HL-60/S4 (cell line): Measurements from ENCODE around the gene SAPCD2.
"Not testable (repeated sequence)": the region's sequence is repeated elsewhere in the genome, so short reads cannot be mapped to it uniquely, and the experiment has no call there.

Experiments
- in situ Hi-C: fragments of 300-500 bp; cut with MboI; formaldehyde crosslinking; loops from 2 replicates; pipeline ENCODE4 v1.14.3; 2022; ENCODE audit warnings: low sequenced_read_pairs

SAPCD2 gene

GRCh38 chr9:137066096-137066861 is 4.1 kb downstream of the SAPCD2 start:
- in situ Hi-C loops = no loop called here

- in situ Hi-C loops = no loop called here
Measured at GRCh38 chr9:137065336-137065967, 4.9 kb downstream of the SAPCD2 start.

- in situ Hi-C loops = no loop called here
Measured at GRCh38 chr9:137064880-137065164, 5.5 kb downstream of the SAPCD2 start.

GRCh38 chr9:137064027-137064879 is 6.1 kb downstream of the SAPCD2 start:
- in situ Hi-C loops = no loop called here

- in situ Hi-C loops = no loop called here
Measured at GRCh38 chr9:137063311-137064026, 6.9 kb downstream of the SAPCD2 start.

GRCh38 chr9:137062798-137063197 is 7.6 kb downstream of the SAPCD2 start:
- in situ Hi-C loops = not testable (repeated sequence)

- in situ Hi-C loops = no loop called here
Measured at GRCh38 chr9:137062384-137062783, 8.0 kb downstream of the SAPCD2 start.

- in situ Hi-C loops = no loop called here
Measured at GRCh38 chr9:137058521-137059234, 11.7 kb downstream of the SAPCD2 start.

GRCh38 chr9:137057545-137057944 is 12.8 kb downstream of the SAPCD2 start:
- in situ Hi-C loops = no loop called here

GRCh38 chr9:137056739-137057415 is 13.5 kb downstream of the SAPCD2 start:
- in situ Hi-C loops = no loop called here

- in situ Hi-C loops = no loop called here
Measured at GRCh38 chr9:137055385-137056364, 14.7 kb downstream of the SAPCD2 start.

- in situ Hi-C loops = no loop called here
Measured at GRCh38 chr9:137054932-137055384, 15.4 kb downstream of the SAPCD2 start.

GRCh38 chr9:137053944-137054931 is 16.1 kb downstream of the SAPCD2 start, which contains the start of gene ENTPD2:
Gene ENTPD2 (minus strand): TSS chr9:137054061. CDS start chr9:137053997, 64 bp downstream.
- in situ Hi-C loops = no loop called here

- in situ Hi-C loops = no loop called here
Measured at GRCh38 chr9:137052998-137053943, 17.1 kb downstream of the SAPCD2 start.

- in situ Hi-C loops = no loop called here
Measured at GRCh38 chr9:137052293-137052692, 18.1 kb downstream of the SAPCD2 start.

- in situ Hi-C loops = no loop called here
Measured at GRCh38 chr9:137051145-137051724, 19.1 kb downstream of the SAPCD2 start.
